ENCODE data around the gene KRT85.

GRCh38 chr12:52396656-52397055 is 29.4 kb upstream of the KRT85 start:
- no peak for TF ChIP-seq CTCF (IDR thresholded peaks at IDR 0.05)
- TF ChIP-seq EZH2phosphoT487 (IDR thresholded peaks at IDR 0.05), result no peak
- no peak for TF ChIP-seq EZH2 (IDR thresholded peaks at IDR 0.05)

Measured in neural progenitor cell (in vitro differentiated cells).